GM12874 (cell line): Measurements from ENCODE around the gene MACF1.

Source experiments
- CTCF ChIP-seq: IDR thresholded peaks from 2 replicates; pipeline ENCODE4 v1.5.1; 2011; ENCODE audit warnings: low read depth, mild to moderate bottlenecking, control low read depth, low read length, moderate library complexity; ENCODE audit not compliant: insufficient read depth

The MACF1 gene

GRCh38 chr1:39484564-39484963 is 280.1 kb downstream of the MACF1 start:
- TF ChIP-seq CTCF = no peak

GRCh38 chr1:39485046-39485803 is 280.7 kb downstream of the MACF1 start:
- TF ChIP-seq CTCF = no peak

- no peak for TF ChIP-seq CTCF
Measured at GRCh38 chr1:39488012-39488545, 283.6 kb downstream of the MACF1 start.

- TF ChIP-seq CTCF = no peak
Measured at GRCh38 chr1:39488793-39489566, 284.5 kb downstream of the MACF1 start.

GRCh38 chr1:39489567-39490239 is 285.2 kb downstream of the MACF1 start:
- no peak for TF ChIP-seq CTCF

- no peak for TF ChIP-seq CTCF
Measured at GRCh38 chr1:39490596-39491145, 286.2 kb downstream of the MACF1 start.
